ENCODE measurements around the gene EPHB2. TPM values are rescaled to one million over a fixed set of nuclear protein-coding genes. Genes with fewer than 3 reads are reported as not detected.

The EPHB2 gene
- total and polyA plus RNA-seq, 2 of the 8 experiments (the other 6 are each of a cell fraction or from before 2014, with no cell fraction given), result 15.8 to 17.2 TPM

DNA sequence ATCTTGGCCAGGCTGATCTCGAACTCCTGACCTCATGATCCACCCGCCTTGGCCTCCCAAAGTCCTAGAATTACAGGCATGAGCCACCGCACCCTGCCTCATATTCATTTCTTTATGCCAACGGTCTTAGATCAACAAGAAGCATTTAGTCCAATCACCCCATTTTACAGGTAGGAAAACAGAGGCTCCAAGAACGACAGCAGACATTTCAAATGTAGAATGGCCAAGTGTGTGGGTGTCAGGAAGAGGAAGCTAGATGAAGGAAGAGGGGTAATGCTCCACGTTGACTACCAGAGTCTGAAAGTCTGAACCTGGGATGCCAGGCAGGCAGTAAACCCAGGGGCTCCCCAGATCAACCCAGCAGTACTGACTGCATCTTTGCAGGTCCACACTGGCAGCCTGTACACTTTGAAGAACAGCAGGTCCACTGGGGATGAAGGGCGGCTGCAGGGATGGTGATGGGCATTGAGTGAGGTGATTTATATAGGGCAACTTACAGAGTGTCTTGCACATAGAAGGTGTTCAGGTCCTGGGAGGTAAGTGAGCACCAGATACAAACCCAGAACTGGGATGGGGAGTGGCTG, 120.2 kb downstream of the EPHB2 start (continued):
- TF ChIP-seq RNF2 (IDR thresholded peaks at IDR 0.05; ENCODE audit: borderline replicate concordance, low read depth, low read length, missing control alignments, poor library complexity, severe bottlenecking) (no peak), POU5F1 (IDR thresholded peaks at IDR 0.05; ENCODE audit: low read depth, low read length) (no peak), KDM4A (IDR thresholded peaks at IDR 0.05; ENCODE audit: low read depth, low read length, severe bottlenecking) (no peak), BRCA1 (IDR thresholded peaks at IDR 0.05; ENCODE audit: low read depth, low read length) (no peak), SIRT6 (IDR thresholded peaks at IDR 0.05; ENCODE audit: low read length) (no peak)
- TF ChIP-seq, protein P1, sequence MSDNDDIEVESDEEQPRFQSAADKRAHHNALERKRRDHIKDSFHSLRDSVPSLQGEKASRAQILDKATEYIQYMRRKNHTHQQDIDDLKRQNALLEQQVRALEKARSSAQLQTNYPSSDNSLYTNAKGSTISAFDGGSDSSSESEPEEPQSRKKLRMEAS (IDR thresholded peaks at IDR 0.05), result no peak
- TF ChIP-seq, protein P2, sequence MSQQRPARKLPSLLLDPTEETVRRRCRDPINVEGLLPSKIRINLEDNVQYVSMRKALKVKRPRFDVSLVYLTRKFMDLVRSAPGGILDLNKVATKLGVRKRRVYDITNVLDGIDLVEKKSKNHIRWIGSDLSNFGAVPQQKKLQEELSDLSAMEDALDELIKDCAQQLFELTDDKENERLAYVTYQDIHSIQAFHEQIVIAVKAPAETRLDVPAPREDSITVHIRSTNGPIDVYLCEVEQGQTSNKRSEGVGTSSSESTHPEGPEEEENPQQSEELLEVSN (IDR thresholded peaks at IDR 0.05), result no peak
